Gastrocnemius medialis (tissue), 4 donors: ENCODE measurements around the gene MIF. TPM values are rescaled to one million over a fixed set of nuclear protein-coding genes. Genes with fewer than 3 reads are reported as not detected.

Experiments used
- ATAC-seq, 2 donors: fragments of 150-250 bp; one replicate each; pipeline ENCODE4 v1.9.1; 2016
- DNase-seq, 2 donors: peaks; one replicate each; pipeline ENCODE4 v3.0.0-alpha.2; 2019
- H3K27ac ChIP-seq, 4 donors: fragments of 200-600 bp; sonication (generic); 1 replicate in 1 of 4; 2 replicates in 3 of 4; pipeline ENCODE4 v1.5.1; 2016 to 2018; ENCODE audit warnings: mild to moderate bottlenecking in 2 of 4, moderate library complexity in 1 of 4
- H3K27me3 ChIP-seq, 3 donors: fragments of 200-600 bp; sonication (generic) in 2 of 3; 1 replicate in 1 of 3; 2 replicates in 2 of 3; pipeline versions ENCODE4 v1.5.1 to v1.6.0; 2016 to 2019; ENCODE audit warnings: mild to moderate bottlenecking in 1 of 3, moderate library complexity in 1 of 3
- H3K36me3 ChIP-seq, 2 donors: fragments of 200-600 bp; sonication (generic) in 1 of 2; one replicate each; pipeline ENCODE4 v1.5.1; 2017 to 2018
- H3K4me1 ChIP-seq, 2 donors: fragments of 200-600 bp; sonication (generic) in 1 of 2; one replicate each; pipeline ENCODE4 v1.5.1; 2016 to 2017; ENCODE audit warnings: mild to moderate bottlenecking in 2 of 2
- H3K4me3 ChIP-seq, 4 donors: fragments of 200-600 bp; sonication (generic) in 3 of 4; 1 replicate in 1 of 4; 2 replicates in 3 of 4; pipeline ENCODE4 v1.5.1; 2016 to 2019; ENCODE audit warnings: mild to moderate bottlenecking in 2 of 4
- H3K9me3 ChIP-seq, 3 donors: fragments of 200-600 bp; sonication (generic) in 2 of 3; 1 replicate in 1 of 3; 2 replicates in 2 of 3; pipeline ENCODE4 v1.5.1; 2016 to 2019
- POLR2A ChIP-seq, 2 donors: fragments of 450-650 bp; IDR thresholded peaks; one replicate each; pipeline ENCODE4 v1.6.1; 2017; ENCODE audit warnings: antibody characterized with exemption in 2 of 2, mild to moderate bottlenecking in 2 of 2, moderate library complexity in 2 of 2
- in situ Hi-C, 4 donors: fragments of 200-750 bp; cut with MboI; loops; one replicate each; pipeline versions ENCODE4 v1.15.0 to v1.8.0; 2017; ENCODE audit warnings: low sequenced_read_pairs in 4 of 4
- intact Hi-C: fragments of 100-400 bp; cut with DNase I; formaldehyde crosslinking; loops from one replicate; pipeline ENCODE4 v1.15.1; 2023; ENCODE audit warnings: low total_unique reads
- total RNA-seq, 4 donors: library from RNA; depleted of rRNA; stranded (reverse); fragments of >200 nt; gene quantifications; one replicate each; pipeline versions ENCODE4 v1.1.0 to v1.2.3, GENCODE V29; 2016
- TF ChIP-seq, protein P1 (sequence below), 5 experiments: fragments of 450-650 bp in 3 of 5; fragments of 200-600 bp in 2 of 5; sonication (generic) in 2 of 5; IDR thresholded peaks in 4 of 5; conservative IDR thresholded peaks in 1 of 5; 1 replicate in 4 of 5; 2 replicates in 1 of 5; pipeline ENCODE4 v1.5.1; 2016 to 2019; ENCODE audit warnings: antibody characterized with exemption in 5 of 5, mild to moderate bottlenecking in 3 of 5, moderate library complexity in 3 of 5

The MIF gene
- total RNA-seq, 4 donors from 2014 or later = 78.1 to 145 (median 129) TPM

DNA sequence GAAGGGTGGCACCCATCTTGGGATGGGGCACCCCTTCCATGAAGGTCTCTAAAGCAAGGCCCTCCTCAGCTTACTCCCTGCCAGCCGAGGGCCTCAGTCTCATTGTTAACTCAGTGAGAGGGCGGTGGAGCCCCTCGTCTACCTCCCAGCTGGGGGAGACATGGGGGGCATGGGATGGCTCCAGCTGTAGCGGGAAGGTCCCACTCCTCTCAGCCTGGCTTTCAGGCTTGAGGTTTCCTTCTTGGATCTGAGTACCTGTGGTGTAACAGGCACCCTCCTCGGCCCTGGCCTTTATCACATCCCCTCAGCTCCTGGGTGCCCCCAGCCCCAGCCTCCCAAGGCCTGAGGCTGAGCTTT is 2.0 kb downstream of the MIF start:
- H3K27ac ChIP-seq = no peak overlapping the region
- ATAC-seq (no peak), DNase-seq (no peak)
- no peak overlapping the region for H3K4me3 ChIP-seq
- peaks cover 0 to 8% of the 10 kb centered on the region in 2 donors for H3K36me3 ChIP-seq
- TF ChIP-seq, protein P1, sequence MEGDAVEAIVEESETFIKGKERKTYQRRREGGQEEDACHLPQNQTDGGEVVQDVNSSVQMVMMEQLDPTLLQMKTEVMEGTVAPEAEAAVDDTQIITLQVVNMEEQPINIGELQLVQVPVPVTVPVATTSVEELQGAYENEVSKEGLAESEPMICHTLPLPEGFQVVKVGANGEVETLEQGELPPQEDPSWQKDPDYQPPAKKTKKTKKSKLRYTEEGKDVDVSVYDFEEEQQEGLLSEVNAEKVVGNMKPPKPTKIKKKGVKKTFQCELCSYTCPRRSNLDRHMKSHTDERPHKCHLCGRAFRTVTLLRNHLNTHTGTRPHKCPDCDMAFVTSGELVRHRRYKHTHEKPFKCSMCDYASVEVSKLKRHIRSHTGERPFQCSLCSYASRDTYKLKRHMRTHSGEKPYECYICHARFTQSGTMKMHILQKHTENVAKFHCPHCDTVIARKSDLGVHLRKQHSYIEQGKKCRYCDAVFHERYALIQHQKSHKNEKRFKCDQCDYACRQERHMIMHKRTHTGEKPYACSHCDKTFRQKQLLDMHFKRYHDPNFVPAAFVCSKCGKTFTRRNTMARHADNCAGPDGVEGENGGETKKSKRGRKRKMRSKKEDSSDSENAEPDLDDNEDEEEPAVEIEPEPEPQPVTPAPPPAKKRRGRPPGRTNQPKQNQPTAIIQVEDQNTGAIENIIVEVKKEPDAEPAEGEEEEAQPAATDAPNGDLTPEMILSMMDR (IDR thresholded peaks at IDR 0.05 in 4 of 5, conservative IDR thresholded peaks at IDR 0.05 in 1 of 5) = no peak
- no peak for TF ChIP-seq POLR2A (IDR thresholded peaks at IDR 0.05)
- H3K27me3 ChIP-seq = no peaks in the 10 kb centered on the region
- in situ Hi-C loops (no loop called here), intact Hi-C loops (no loop called here)
- H3K9me3 ChIP-seq = no peaks in the 10 kb centered on the region
- H3K4me1 ChIP-seq = peaks cover 12 to 19% of the 10 kb centered on the region in 2 donors

DNA sequence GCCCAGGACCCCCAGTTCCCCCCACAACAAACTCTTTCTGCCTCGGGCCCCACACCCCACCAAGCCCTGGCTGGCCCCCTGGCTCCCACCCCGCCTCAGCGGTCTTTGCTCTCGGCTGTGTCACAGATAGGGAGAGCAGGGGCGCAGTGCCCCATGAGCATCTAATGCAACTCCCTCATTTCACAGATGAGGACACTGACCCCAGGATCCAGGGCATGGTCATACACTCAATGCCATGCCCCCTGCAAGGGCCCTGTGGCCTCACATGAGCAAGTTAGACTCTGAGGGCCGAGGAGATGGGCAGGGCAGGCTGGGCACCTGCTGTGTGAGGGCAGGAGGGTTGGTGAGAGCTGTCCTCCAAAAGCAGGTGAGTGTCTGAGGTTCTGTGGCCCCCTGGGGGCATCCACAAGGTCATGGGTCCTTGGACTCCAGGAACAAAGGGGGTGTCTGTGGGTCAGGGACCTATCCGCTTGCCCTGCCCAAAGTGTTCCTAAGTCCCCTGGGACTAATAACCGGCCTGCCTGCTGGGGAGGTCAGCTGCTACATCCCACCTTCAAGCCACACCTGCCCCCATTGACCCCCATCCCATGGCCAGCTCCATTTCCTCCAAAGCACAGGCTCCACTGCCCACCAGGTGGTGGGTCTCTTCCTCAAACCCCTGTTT is 2.5 kb downstream of the MIF start:
- in situ Hi-C loops = no loop called here
- H3K27ac ChIP-seq = no peak overlapping the region

DNA sequence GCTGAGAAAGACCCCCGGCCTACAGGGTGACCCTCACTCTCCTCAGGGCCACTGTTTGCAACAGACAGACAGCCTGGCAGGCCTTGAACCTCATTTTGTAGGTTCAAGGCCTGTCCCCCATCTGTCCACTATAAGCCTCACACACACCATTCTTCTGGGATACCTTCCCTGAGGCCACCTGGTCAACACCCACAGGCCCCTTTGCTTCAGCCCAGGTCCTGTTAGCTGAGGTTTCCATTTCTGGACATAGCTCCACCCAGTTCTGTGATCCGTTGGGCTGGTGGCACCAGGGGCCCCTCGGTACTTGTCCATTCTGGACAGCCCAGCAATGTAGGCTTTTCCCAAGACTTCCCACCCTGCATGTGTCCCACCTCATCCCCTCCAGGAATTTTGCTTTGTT is 3.1 kb downstream of the MIF start:
- Histone ChIP-seq H3K27me3 (no peaks in the 10 kb centered on the region), H3K27ac (no peak overlapping the region), H3K36me3 (peaks cover 0 to 8% of the 10 kb centered on the region in 2 donors), H3K4me3 (no peak overlapping the region), H3K9me3 (no peaks in the 10 kb centered on the region), H3K4me1 (peaks cover 12 to 19% of the 10 kb centered on the region in 2 donors)
- ATAC-seq (no peak), DNase-seq (no peak)
- intact Hi-C loops = no loop called here
- in situ Hi-C loops = no loop called here
- TF ChIP-seq, protein P1 (IDR thresholded peaks at IDR 0.05 in 4 of 5, conservative IDR thresholded peaks at IDR 0.05 in 1 of 5) = no peak
- no peak for TF ChIP-seq POLR2A (IDR thresholded peaks at IDR 0.05)

More for the DNA sequence above, 2.5 kb downstream of the MIF start:
- intact Hi-C loops = no loop called here
- TF ChIP-seq POLR2A (IDR thresholded peaks at IDR 0.05) = no peak
- TF ChIP-seq, protein P1 (IDR thresholded peaks at IDR 0.05 in 4 of 5, conservative IDR thresholded peaks at IDR 0.05 in 1 of 5) = no peak
- DNase-seq (no peak), ATAC-seq (no peak)
- Histone ChIP-seq H3K4me1 (peaks cover 12 to 19% of the 10 kb centered on the region in 2 donors), H3K36me3 (peaks cover 0 to 8% of the 10 kb centered on the region in 2 donors), H3K27me3 (no peaks in the 10 kb centered on the region), H3K4me3 (no peak overlapping the region), H3K9me3 (no peaks in the 10 kb centered on the region)

DNA sequence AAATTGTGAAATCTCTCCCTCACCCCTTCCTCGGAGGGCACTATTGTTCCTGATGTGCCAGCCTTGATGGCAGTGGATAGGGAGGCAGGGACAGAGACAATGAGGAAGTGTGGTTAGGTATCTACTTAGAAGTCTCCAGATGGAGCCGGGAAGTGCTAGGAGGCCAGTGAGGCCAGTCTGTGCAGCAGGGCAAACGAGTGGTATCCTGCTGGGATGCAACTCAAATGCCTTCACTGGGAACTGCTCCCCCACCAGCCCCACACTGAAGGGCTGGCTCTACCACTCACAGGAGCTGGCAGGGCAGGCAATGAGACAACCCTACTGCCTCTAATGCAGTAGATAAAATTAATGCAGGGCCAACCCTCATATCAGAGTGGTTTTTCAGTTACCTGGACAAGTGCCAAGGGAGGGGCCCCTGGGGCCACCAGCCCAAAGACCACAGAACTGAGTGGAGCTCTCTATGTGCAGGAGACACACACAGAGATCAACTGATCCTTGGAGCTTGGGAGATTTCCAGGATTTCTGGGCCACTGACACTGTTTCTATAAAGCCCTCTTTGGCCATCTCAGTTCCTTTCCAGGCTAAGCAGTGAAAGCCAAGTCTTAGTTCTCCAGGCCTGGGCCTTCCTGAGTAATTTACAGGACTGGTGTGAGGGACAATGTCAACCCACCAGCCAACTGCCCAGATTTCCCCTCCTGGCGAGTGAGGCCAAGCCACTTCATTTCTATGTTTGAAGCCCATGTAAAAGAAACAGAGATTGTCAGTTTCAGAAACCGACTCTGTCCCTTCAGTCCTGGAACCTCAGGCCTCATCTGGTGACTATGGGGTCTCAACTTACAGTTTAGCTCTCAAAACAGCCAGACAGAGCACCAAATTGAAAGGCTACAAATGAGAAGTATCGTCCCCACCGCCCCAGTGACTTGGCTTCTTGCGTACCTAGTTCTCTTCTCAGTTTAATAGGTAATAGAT is 4.1 kb downstream of the MIF start:
- Histone ChIP-seq H3K27me3 (no peaks in the 10 kb centered on the region), H3K27ac (no peak overlapping the region), H3K4me1 (peaks cover 12 to 19% of the 10 kb centered on the region in 2 donors), H3K36me3 (peaks cover 0 to 8% of the 10 kb centered on the region in 2 donors), H3K9me3 (no peaks in the 10 kb centered on the region), H3K4me3 (no peak overlapping the region)
- intact Hi-C loops (no loop called here), in situ Hi-C loops (no loop called here)
- no peak for DNase-seq
- no peak for ATAC-seq
- TF ChIP-seq POLR2A (IDR thresholded peaks at IDR 0.05) = no peak
- TF ChIP-seq, protein P1 (IDR thresholded peaks at IDR 0.05 in 4 of 5, conservative IDR thresholded peaks at IDR 0.05 in 1 of 5) = no peak
